Astrocyte of the spinal cord (primary cell): Measurements from ENCODE around the gene CENPP.

Source experiments
- DNase-seq: peaks from one replicate; pipeline ENCODE4 v3.0.0; 2011; ENCODE audit warnings: low read depth, low spot score
- H3K4me3 ChIP-seq: 2 replicates; pipeline ENCODE4 v1.5.1; 2011; ENCODE audit warnings: low read depth, mild to moderate bottlenecking, low read length, moderate library complexity
- in situ Hi-C: cut with HindIII; loops from 2 replicates; pipeline ENCODE4 v1.10.0; 2017; ENCODE audit warnings: low sequenced_read_pairs
- TF ChIP-seq, protein P1 (sequence below): IDR thresholded peaks from 2 replicates; pipeline ENCODE4 v1.5.1; 2012; ENCODE audit warnings: low read depth, mild to moderate bottlenecking, low read length, inconsistent platforms

Gene CENPP

DNA sequence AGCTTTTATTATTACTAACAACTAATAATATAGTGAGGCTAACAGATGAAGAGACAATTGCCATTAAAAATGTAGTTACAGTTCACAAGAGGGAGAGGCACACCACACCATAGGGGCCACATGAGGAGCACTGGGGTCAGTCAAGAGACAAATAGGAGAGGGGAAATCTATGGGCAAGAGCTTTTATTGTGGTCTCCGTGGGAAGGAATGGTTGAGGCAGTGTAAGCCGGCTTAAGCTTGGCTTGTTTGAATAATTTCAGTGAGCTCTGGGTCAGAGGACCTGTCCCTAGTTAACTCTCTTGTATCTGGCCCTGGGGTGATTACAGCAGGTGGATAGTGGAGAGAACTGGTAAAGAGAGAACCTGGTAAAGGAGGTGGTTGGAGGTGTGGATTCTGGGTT, 43.3 kb downstream of the CENPP start:
- no peak overlapping the region for H3K4me3 ChIP-seq
- no peak for DNase-seq
- in situ Hi-C loops, result no loop called here
- TF ChIP-seq, protein P1, sequence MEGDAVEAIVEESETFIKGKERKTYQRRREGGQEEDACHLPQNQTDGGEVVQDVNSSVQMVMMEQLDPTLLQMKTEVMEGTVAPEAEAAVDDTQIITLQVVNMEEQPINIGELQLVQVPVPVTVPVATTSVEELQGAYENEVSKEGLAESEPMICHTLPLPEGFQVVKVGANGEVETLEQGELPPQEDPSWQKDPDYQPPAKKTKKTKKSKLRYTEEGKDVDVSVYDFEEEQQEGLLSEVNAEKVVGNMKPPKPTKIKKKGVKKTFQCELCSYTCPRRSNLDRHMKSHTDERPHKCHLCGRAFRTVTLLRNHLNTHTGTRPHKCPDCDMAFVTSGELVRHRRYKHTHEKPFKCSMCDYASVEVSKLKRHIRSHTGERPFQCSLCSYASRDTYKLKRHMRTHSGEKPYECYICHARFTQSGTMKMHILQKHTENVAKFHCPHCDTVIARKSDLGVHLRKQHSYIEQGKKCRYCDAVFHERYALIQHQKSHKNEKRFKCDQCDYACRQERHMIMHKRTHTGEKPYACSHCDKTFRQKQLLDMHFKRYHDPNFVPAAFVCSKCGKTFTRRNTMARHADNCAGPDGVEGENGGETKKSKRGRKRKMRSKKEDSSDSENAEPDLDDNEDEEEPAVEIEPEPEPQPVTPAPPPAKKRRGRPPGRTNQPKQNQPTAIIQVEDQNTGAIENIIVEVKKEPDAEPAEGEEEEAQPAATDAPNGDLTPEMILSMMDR, result no peak

GRCh38 chr9:92373167-92373566, 47.4 kb downstream of the CENPP start:
- TF ChIP-seq, protein P1, result no peak
- no peak for DNase-seq
- no peak overlapping the region for H3K4me3 ChIP-seq
- in situ Hi-C loops, result no loop called here

DNA sequence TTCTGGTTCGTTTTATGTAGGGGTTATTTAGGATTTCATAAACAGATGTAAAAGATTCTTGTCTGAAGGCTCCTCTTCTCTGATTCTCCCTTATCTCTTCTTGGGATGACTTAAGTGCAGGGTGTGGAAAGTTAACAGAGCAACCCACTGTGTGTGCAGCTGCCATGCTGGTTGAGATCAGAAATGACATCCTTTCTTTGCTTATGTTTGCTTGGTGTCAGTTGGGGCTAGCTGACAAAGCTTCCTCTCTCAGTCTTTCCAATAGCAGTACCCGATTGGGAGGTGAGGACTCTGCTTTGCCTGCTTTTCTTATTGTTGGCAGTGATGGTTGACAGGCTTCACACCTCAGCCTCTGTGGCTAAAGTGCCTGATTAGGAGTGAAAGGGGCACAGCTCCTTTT, 52.1 kb downstream of the CENPP start:
- in situ Hi-C loops, result no loop called here
- no peak for DNase-seq
- no peak overlapping the region for H3K4me3 ChIP-seq
- TF ChIP-seq, protein P1, result no peak

DNA sequence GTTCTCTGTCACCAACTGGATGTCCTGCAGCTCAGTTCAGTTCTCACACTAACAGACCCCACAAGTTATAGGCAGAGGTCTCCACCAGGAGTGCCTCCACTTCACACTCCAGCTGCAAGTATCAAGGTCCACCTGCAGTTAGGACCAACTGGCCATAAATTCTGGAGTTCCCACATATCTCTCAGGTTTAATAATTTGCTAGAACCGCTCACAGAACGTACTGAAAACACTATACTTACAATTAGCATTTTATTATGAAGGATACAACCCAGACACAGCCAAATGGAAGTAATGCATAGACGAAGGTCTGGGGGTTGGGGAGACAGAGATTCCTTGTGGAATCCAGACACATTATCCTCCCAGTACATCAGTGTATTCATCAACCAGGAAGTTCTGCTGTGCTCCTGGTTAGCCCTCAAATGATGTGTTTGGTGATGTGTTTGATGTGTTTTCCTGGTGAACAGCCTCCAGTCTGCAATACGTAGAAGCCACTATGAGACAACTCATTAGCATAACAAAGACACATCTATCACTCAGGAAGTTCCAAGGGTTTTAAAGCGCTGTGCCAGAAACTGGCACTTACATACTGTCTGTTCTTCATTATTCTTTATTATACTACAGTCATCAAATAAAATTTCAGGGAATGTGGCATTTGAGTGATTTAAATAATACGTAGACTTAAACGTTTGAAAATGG, 53.3 kb downstream of the CENPP start:
- in situ Hi-C loops, result no loop called here
- no peak overlapping the region for H3K4me3 ChIP-seq
- peak; percentile 70 for DNase-seq
- TF ChIP-seq, protein P1, result no peak

DNA sequence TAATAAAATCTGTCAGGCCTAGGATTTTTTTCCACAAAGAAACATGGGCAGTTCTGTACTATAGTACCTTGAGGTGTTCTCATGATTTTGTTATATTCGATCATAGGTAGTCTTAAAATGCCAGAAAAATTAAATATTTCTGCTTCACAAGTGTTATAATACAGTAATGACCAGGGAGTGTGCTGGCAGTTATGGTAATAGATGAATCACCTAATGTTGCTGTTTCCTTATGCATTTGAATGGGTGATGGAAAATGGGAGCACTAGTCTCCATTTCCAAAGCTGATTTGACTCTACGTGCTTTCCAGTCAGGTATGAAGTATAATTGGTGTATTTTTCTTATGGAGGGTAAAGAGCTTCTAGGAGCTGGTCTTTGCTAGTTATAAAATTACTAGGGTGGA, 54.9 kb downstream of the CENPP start:
- no peak for DNase-seq
- in situ Hi-C loops, result no loop called here
- TF ChIP-seq, protein P1, result no peak
- no peak overlapping the region for H3K4me3 ChIP-seq

GRCh38 chr9:92381775-92382174, 56.0 kb downstream of the CENPP start:
- in situ Hi-C loops, result no loop called here
- TF ChIP-seq, protein P1, result no peak
- no peak overlapping the region for H3K4me3 ChIP-seq
- no peak for DNase-seq

DNA sequence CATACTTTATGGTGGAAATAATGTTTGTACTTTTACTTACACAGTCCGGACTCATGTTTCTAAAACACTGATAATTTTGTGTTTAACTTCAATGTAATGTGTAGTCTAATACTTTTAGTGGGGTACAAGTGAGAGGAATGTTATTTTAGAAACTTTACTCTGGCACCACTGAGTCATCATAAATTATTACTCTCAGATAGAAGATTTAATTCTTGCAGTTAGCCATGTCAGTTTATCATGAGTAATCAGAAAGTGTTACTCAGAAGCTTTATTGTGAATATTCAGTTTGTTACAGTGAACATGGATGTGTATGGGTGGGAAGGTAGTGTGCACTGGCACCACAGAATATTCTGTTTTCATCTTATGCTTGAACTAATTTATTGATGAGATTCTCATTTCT, 58.6 kb downstream of the CENPP start:
- peak; percentile 51 for DNase-seq
- in situ Hi-C loops, result no loop called here
- TF ChIP-seq, protein P1, result no peak
- no peak overlapping the region for H3K4me3 ChIP-seq
